GM21619 (cell line): ENCODE measurements around the gene BIN2.
"Not testable (repeated sequence)": the region's sequence is repeated elsewhere in the genome, so short reads cannot be mapped to it uniquely, and the experiment has no call there.

Source experiments
- ATAC-seq: cut with Tn5 transposase; IDR thresholded peaks from one replicate; pipeline ENCODE4 v1.9.1; 2021; ENCODE audit not compliant: unreplicated experiment

The BIN2 gene

GRCh38 chr12:51318057-51318806 lies 5.7 kb downstream of the BIN2 start:
- not testable (repeated sequence) for ATAC-seq

- ATAC-seq = no peak
These were observed 12.6 kb downstream of the BIN2 start for GRCh38 chr12:51311389-51311788.

- no peak for ATAC-seq
These were observed 16.1 kb downstream of the BIN2 start for GRCh38 chr12:51307655-51308593.

GRCh38 chr12:51306507-51306906 lies 17.5 kb downstream of the BIN2 start:
- no peak for ATAC-seq

- not testable (repeated sequence) for ATAC-seq
These were observed 23.2 kb downstream of the BIN2 start for GRCh38 chr12:51300768-51301167.

GRCh38 chr12:51295651-51296050 lies 28.3 kb downstream of the BIN2 start:
- no peak for ATAC-seq

- not testable (repeated sequence) for ATAC-seq
These were observed 29.9 kb downstream of the BIN2 start for GRCh38 chr12:51294097-51294496.

GRCh38 chr12:51293696-51294095 lies 30.3 kb downstream of the BIN2 start:
- ATAC-seq = no peak

- ATAC-seq = not testable (repeated sequence)
These were observed 32.1 kb downstream of the BIN2 start for GRCh38 chr12:51291603-51292513.

GRCh38 chr12:51285843-51286242 lies 38.1 kb downstream of the BIN2 start:
- ATAC-seq = no peak

GRCh38 chr12:51281202-51281924 lies 42.6 kb downstream of the BIN2 start:
- no peak for ATAC-seq

GRCh38 chr12:51275088-51275487 lies 48.9 kb downstream of the BIN2 start:
- no peak for ATAC-seq

- not testable (repeated sequence) for ATAC-seq
These were observed 51.2 kb downstream of the BIN2 start for GRCh38 chr12:51272810-51273209.

GRCh38 chr12:51270951-51271518 lies 52.9 kb downstream of the BIN2 start:
- ATAC-seq = no peak

- peak; percentile 58 for ATAC-seq
These were observed 53.7 kb downstream of the BIN2 start, which contains the start of gene SMAGP for GRCh38 chr12:51270067-51270950. SMAGP (minus strand) TSS chr12:51270415; CDS start chr12:51269278, 1,137 bp downstream.

- ATAC-seq = peak; percentile 49
These were observed 54.6 kb downstream of the BIN2 start for GRCh38 chr12:51269174-51270066.

- peak; percentile 44 for ATAC-seq
These were observed 59.0 kb downstream of the BIN2 start for GRCh38 chr12:51265024-51265423.

GRCh38 chr12:51264297-51264696 lies 59.7 kb downstream of the BIN2 start:
- no peak for ATAC-seq
